T-helper 2 cell treated with Interferon-gamma antibody and Interleukin-4, amounts not matched to agents 5 μg/mL and 100 μg/mL, for 36 hours (primary cell): ENCODE results near the gene SEPTIN3.
A peak's percentile ranks its signal among the peaks of the same experiment; 100 is the strongest.
"Not testable (repeated sequence)": the region's sequence is repeated elsewhere in the genome, so short reads cannot be mapped to it uniquely, and the experiment has no call there.

Experiments used
- DNase-seq: peaks from one replicate; pipeline ENCODE4 v3.0.0; 2021; ENCODE audit warnings: low spot score
- H3K27ac Mint-ChIP-seq: one replicate; pipeline ENCODE4 v1.8.0; 2021; ENCODE audit warnings: mild to moderate bottlenecking, mixed read lengths
- H3K27me3 Mint-ChIP-seq: one replicate; pipeline ENCODE4 v1.8.0; 2021; ENCODE audit warnings: low read depth, mixed read lengths
- H3K36me3 Mint-ChIP-seq: one replicate; pipeline ENCODE4 v1.8.0; 2021; ENCODE audit warnings: low read depth, mixed read lengths
- H3K4me1 Mint-ChIP-seq: one replicate; pipeline ENCODE4 v1.8.0; 2021; ENCODE audit warnings: low read depth, mixed read lengths
- H3K4me3 Mint-ChIP-seq: one replicate; pipeline ENCODE4 v1.8.0; 2022; ENCODE audit warnings: mild to moderate bottlenecking, moderate library complexity, mixed read lengths
- H3K9me3 Mint-ChIP-seq: one replicate; pipeline ENCODE4 v1.8.0; 2021; ENCODE audit warnings: mixed read lengths

The SEPTIN3 gene

GRCh38 chr22:41934284-41935014 lies 34.8 kb upstream of the SEPTIN3 start:
- Mint-ChIP-seq H3K4me3 (no peak overlapping the region), H3K36me3 (peaks cover 13% of the 10 kb centered on the region), H3K9me3 (no peaks in the 10 kb centered on the region), H3K27ac (no peak overlapping the region), H3K27me3 (no peaks in the 10 kb centered on the region), H3K4me1 (peaks cover 3% of the 10 kb centered on the region)
- DNase-seq, result no peak

DNA sequence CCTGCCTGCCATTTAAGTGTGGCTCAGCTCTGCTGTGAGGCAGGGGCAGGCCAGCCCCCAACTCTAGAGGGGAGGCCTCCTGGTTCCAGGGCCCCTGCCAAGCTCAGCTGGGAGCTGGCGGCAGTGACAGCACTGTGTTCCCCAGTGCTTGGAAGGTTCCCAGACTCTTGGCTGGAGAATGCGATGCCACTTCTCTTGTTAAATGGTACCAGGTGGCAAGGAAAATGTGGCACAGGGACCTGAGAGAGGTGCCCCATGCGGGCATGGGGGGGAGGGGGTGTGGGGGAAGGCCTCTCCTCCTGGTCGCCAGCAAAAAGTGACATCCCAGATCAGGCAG lies 34.3 kb upstream of the SEPTIN3 start:
- Mint-ChIP-seq H3K4me1 (peaks cover 8% of the 10 kb centered on the region), H3K27me3 (no peaks in the 10 kb centered on the region), H3K36me3 (peaks cover 18% of the 10 kb centered on the region), H3K4me3 (no peak overlapping the region), H3K27ac (no peak overlapping the region), H3K9me3 (no peaks in the 10 kb centered on the region)
- DNase-seq, result no peak

DNA sequence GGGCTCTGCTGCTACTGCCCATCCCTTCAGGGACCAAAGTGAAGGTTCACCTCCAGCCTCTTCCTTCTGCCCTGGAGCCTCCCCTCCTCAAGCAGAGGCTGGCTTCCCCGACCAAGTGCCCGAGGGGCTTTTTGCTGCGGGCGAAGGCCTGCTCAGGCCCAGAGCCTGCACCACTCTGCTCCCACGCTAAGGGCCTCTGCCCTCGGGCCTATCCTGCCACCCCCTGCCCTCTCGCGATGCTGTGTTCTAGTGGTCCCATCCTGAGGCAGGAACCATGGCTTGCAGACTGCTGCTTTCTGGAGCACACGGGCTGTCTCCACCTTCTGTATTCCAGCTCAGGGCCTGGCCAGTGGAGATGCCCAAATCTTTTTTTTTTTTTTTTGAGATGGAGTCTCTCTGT lies 33.7 kb upstream of the SEPTIN3 start:
- H3K27me3 Mint-ChIP-seq, result no peaks in the 10 kb centered on the region

GRCh38 chr22:41936894-41937169 lies 32.4 kb upstream of the SEPTIN3 start:
- DNase-seq, result no peak
- H3K27me3 Mint-ChIP-seq, result no peaks in the 10 kb centered on the region
- H3K36me3 Mint-ChIP-seq, result peaks cover 32% of the 10 kb centered on the region
- peaks cover 27% of the 10 kb centered on the region for H3K4me1 Mint-ChIP-seq
- no peak overlapping the region for H3K27ac Mint-ChIP-seq
- no peaks in the 10 kb centered on the region for H3K9me3 Mint-ChIP-seq
- H3K4me3 Mint-ChIP-seq, result no peak overlapping the region

More for the DNA sequence above, 33.7 kb upstream of the SEPTIN3 start:
- Mint-ChIP-seq H3K4me1 (peaks cover 13% of the 10 kb centered on the region), H3K36me3 (peaks cover 20% of the 10 kb centered on the region), H3K27ac (no peak overlapping the region), H3K9me3 (no peaks in the 10 kb centered on the region), H3K4me3 (no peak overlapping the region)
- DNase-seq, result no peak

GRCh38 chr22:41939981-41940831 lies 29.0 kb upstream of the SEPTIN3 start:
- Mint-ChIP-seq H3K27me3 (no peaks in the 10 kb centered on the region), H3K36me3 (peaks cover 59% of the 10 kb centered on the region), H3K27ac (peak overlapping the region; percentile 100), H3K9me3 (no peaks in the 10 kb centered on the region), H3K4me3 (peak overlapping the region; percentile 83), H3K4me1 (peaks cover 41% of the 10 kb centered on the region)
- DNase-seq, result peak; percentile 97

DNA sequence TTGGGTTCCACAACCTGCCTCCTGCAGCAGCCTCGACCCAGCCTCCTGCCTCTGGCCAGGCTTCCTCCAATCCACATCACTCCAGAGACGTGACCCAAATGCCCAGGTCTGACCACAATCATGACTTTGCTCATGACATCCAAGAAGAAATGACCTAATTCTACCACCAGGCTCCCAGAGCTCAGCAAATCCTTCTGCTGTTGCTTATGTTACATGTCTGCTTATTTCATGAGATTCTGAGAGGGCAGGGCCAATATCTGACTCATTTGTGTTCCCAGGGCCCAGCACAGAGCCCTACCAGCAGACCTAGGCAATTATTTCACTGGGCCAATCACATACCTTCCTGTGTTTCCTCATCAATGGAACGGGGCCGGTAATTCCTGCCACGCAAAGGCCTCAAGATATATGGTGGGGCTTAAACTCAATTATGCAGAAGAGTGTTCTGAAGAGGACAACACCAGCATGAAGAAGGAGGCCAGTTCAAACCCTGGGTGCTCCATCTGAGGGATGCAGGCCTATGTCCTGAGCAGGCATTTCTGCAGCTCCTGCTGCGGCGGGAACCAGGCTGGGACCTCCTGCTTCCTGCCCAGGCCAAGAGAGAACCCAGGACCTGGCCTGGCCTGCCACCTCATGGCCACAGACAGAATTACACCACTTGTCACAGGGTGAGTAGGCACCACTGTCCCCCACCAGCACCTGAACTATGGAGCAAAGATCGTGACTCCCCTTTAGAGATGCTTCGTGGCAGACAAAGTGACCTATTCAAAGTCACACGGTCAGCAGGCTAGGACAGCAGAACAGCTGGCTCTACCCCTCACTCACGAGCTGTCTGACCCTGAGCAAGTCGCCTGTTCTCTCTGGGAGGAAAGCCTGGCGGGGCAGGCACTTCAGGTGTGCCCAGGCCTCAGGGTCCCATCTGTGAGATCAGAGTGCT lies 28.1 kb upstream of the SEPTIN3 start:
- Mint-ChIP-seq H3K36me3 (peaks cover 62% of the 10 kb centered on the region), H3K27me3 (no peaks in the 10 kb centered on the region), H3K27ac (peak overlapping the region; percentile 100), H3K9me3 (no peaks in the 10 kb centered on the region), H3K4me3 (peak overlapping the region; percentile 83), H3K4me1 (peaks cover 48% of the 10 kb centered on the region)
- peak; percentile 79 for DNase-seq

DNA sequence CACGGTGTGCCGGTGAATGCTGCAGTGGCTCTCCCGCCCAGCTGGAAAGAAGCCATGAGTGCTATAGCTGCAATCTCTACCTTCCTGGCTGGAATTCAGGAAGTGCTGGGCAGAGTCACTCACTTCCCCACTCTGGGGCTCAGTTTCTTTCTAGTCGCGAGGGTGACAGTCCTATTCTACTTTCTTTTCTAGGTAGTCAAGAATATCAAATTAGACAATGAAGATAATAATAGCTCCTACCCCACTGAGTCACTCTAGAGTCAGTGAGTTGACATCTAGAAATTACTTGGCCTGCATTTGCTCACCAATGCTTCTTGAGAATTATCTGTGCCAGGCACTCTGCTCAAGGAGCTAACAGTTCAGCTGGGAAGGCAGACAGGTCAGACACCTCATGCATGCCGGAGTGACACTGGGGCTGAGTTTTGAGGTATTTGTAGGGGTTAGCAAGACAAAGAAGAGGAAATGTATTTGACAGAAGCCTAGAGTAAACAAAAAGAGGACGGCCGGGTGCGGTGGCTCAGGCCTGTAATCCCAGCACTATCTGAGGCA lies 25.5 kb upstream of the SEPTIN3 start:
- no peak for DNase-seq
- Mint-ChIP-seq H3K9me3 (no peaks in the 10 kb centered on the region), H3K36me3 (peaks cover 60% of the 10 kb centered on the region), H3K27ac (peak overlapping the region; percentile 79), H3K4me3 (peak overlapping the region; percentile 71), H3K4me1 (peaks cover 55% of the 10 kb centered on the region), H3K27me3 (no peaks in the 10 kb centered on the region)

GRCh38 chr22:41946629-41947423 lies 22.4 kb upstream of the SEPTIN3 start, which contains the start of gene CENPM:
TSS of gene CENPM (minus strand) at chr22:41947152. CDS start at chr22:41947076, 76 bp downstream.
- H3K4me1 Mint-ChIP-seq, result peaks cover 38% of the 10 kb centered on the region

GRCh38 chr22:41947424-41948080 lies 21.7 kb upstream of the SEPTIN3 start:
- Mint-ChIP-seq H3K9me3 (no peaks in the 10 kb centered on the region), H3K27ac (peak overlapping the region; percentile 26), H3K4me1 (peaks cover 36% of the 10 kb centered on the region), H3K27me3 (no peaks in the 10 kb centered on the region), H3K36me3 (peaks cover 32% of the 10 kb centered on the region), H3K4me3 (peak overlapping the region; percentile 97)
- no peak for DNase-seq

More at GRCh38 chr22:41946629-41947423, 22.4 kb upstream of the SEPTIN3 start, which contains the start of gene CENPM:
- peak within 1 kb of the TSS; percentile 97 for H3K4me3 Mint-ChIP-seq
- no peaks in the 10 kb centered on the region for H3K9me3 Mint-ChIP-seq
- H3K27ac Mint-ChIP-seq, result peak within 1 kb of the TSS; percentile 93
- H3K36me3 Mint-ChIP-seq, result peaks cover 35% of the 10 kb centered on the region
- peak; percentile 97 for DNase-seq
- no peaks in the 10 kb centered on the region for H3K27me3 Mint-ChIP-seq

- peaks cover 31% of the 10 kb centered on the region for H3K4me1 Mint-ChIP-seq
- H3K36me3 Mint-ChIP-seq, result peaks cover 26% of the 10 kb centered on the region
- no peak overlapping the region for H3K27ac Mint-ChIP-seq
- no peaks in the 10 kb centered on the region for H3K9me3 Mint-ChIP-seq
- DNase-seq, result no peak
- H3K27me3 Mint-ChIP-seq, result no peaks in the 10 kb centered on the region
- peak overlapping the region; percentile 97 for H3K4me3 Mint-ChIP-seq
Observed at GRCh38 chr22:41948142-41948541, 21.1 kb upstream of the SEPTIN3 start.

DNA sequence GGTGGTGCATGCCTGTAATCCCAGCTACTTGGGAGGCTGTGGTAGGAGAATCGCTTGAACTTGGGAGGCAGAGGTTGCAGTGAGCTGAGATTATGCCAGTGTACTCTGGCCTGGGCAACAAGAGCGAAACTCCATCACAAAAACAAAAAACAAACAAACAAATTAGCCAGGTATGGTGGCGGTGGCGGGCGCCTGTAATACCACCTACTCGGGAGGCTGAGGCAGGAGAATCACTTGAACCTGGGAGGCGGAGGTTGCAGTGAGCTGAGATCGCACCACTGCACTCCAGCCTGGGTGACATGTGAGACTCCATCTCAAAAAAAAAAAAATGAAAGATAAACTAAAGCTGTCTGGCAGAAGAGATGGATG lies 20.3 kb upstream of the SEPTIN3 start:
- peaks cover 19% of the 10 kb centered on the region for H3K36me3 Mint-ChIP-seq
- H3K4me3 Mint-ChIP-seq, H3K27ac Mint-ChIP-seq, DNase-seq, H3K27me3 Mint-ChIP-seq, H3K9me3 Mint-ChIP-seq: not testable (repeated sequence)
- H3K4me1 Mint-ChIP-seq, result peaks cover 27% of the 10 kb centered on the region

GRCh38 chr22:41949297-41949965 lies 19.8 kb upstream of the SEPTIN3 start:
- no peaks in the 10 kb centered on the region for H3K27me3 Mint-ChIP-seq
- peak overlapping the region; percentile 35 for H3K27ac Mint-ChIP-seq
- no peaks in the 10 kb centered on the region for H3K9me3 Mint-ChIP-seq
- H3K4me3 Mint-ChIP-seq, result no peak overlapping the region
- no peak for DNase-seq
- H3K4me1 Mint-ChIP-seq, result peaks cover 26% of the 10 kb centered on the region
- peaks cover 15% of the 10 kb centered on the region for H3K36me3 Mint-ChIP-seq
